Midbrain (tissue), 1 donor: Measurements from ENCODE around the gene CELF5.

Source experiments
- DNase-seq: peaks from one replicate; lab custom pipeline; 2025; lab: John Stamatoyannopoulos, UW

The CELF5 gene

GRCh38 chr19:3344608-3345598 is 120.4 kb downstream of the CELF5 start:
- no peak for DNase-seq

DNA sequence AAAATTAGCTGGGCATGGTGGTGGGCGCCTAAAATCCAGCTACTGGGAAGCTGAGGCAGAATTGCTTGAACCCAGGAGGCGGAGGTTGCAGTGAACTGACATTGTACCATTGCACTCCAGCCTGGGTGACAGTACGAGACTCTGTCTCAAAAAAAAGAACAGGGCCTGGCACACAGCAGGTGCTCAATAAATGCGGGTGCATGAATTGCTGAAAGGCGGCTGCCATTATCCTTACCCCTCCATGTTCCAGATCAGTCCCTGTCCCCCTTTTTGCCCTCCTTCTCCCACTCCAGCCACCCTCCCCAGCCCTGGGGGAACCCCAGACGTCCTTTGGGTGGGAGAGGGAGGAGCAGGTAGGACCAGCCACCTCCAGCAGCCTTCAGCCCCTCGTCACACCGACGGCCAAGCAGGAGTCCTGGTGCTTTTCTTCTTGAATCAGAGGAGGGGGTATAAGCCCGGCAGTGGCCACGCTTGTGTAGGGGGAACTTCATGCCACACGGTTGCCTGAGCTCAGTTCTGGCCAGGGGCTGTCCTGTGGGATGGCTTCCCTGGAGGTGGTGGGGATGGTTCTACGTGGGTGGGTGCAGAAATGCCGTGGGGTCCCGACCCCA is 121.5 kb downstream of the CELF5 start:
- no peak for DNase-seq
